HCT116 (cell line): ENCODE results near the gene KRT82. TPM values are rescaled to one million over a fixed set of nuclear protein-coding genes. Genes with fewer than 3 reads are reported as not detected.

Experiments
- ATAC-seq: fragments of 200-7000 bp; cut with Tn5 transposase; 2 replicates; pipeline ENCODE4 v1.9.1; 2020; ENCODE audit warnings: mild to moderate bottlenecking, moderate library complexity
- BruUV-seq: library from RNA; stranded (reverse); fragments of 400-500 nt; replicated peaks from 2 replicates; lab custom pipeline; 2021; lab: Mats Ljungman, UMichigan
- CTCF ChIA-PET: fragments of 300-600 bp; sonication (Branson Sonifier 250); formaldehyde crosslinking; loops from one replicate; lab custom pipeline; 2021; ENCODE audit warnings: antibody characterized with exemption; lab: Charles Lee
- POLR2A ChIA-PET: fragments of 300-600, 350-600 bp; sonication (Branson Sonifier 250); formaldehyde crosslinking; loops from one replicate; lab custom pipeline; 2021; ENCODE audit warnings: antibody characterized with exemption; lab: Charles Lee
- RAD21 ChIA-PET, 2 experiments: fragments of 300-600 bp; sonication (Branson Sonifier 250); formaldehyde crosslinking; loops; one replicate each; lab custom pipeline; 2023; ENCODE audit warnings: low total read pairs in 2 of 2; ENCODE audit not compliant: uncharacterized antibody in 2 of 2, unreplicated experiment in 2 of 2, low non-redundant PET in 1 of 2; lab: Charles Lee
- DNase-seq: peaks from one replicate; pipeline ENCODE4 v3.0.0-alpha.2; 2010; ENCODE audit warnings: low read depth, low spot score
- H2AFZ ChIP-seq: fragments of 200-600 bp; shearing (Covaris generic), sonication (generic); 2 replicates; pipeline ENCODE4 v1.6.1; 2017; ENCODE audit warnings: low read depth, mixed run types, mixed read lengths, antibody characterized with exemption, low read length; ENCODE audit not compliant: poor library complexity, severe bottlenecking
- H3K27ac ChIP-seq: 2 replicates; pipeline ENCODE4 v1.5.1; 2012; ENCODE audit warnings: low read depth, low read length
- H3K27me3 ChIP-seq: fragments of 200-600 bp; sonication (generic); 2 replicates; pipeline ENCODE4 v1.6.1; 2016; ENCODE audit warnings: mixed run types, low read length, mixed read lengths; ENCODE audit not compliant: insufficient read depth
- H3K36me3 ChIP-seq, 2 experiments: fragments of 200-500 bp in 1 of 2; fragments of 200-600 bp in 1 of 2; sonication (Bioruptor generic) in 1 of 2; sonication (generic) in 1 of 2; 2 replicates each; pipeline versions ENCODE4 v1.5.1 to v1.6.1; 2014 to 2016; ENCODE audit warnings: low read length in 2 of 2, inconsistent platforms in 1 of 2, mixed read lengths in 1 of 2, mixed run types in 1 of 2; ENCODE audit not compliant: insufficient read depth in 2 of 2, control insufficient read depth in 1 of 2
- H3K4me1 ChIP-seq, 2 experiments: fragments of 200-600 bp in 1 of 2; sonication (generic) in 1 of 2; 2 replicates each; pipeline versions ENCODE4 v1.5.1 to v1.6.1; 2012 to 2017; ENCODE audit warnings: low read length in 2 of 2, inconsistent platforms in 1 of 2, mild to moderate bottlenecking in 1 of 2, mixed read lengths in 1 of 2, mixed run types in 1 of 2, moderate library complexity in 1 of 2; ENCODE audit not compliant: insufficient read depth in 2 of 2, control insufficient read depth in 1 of 2
- H3K4me2 ChIP-seq: fragments of 200-600 bp; sonication (generic); 2 replicates; pipeline ENCODE4 v1.6.1; 2017; ENCODE audit warnings: mixed run types, low read length, mixed read lengths
- H3K4me3 ChIP-seq, 2 experiments: fragments of 200-600 bp in 1 of 2; sonication (generic) in 1 of 2; replicated peaks in 1 of 2; 2 replicates each; pipeline ENCODE4 v1.5.1; 2011 to 2016; ENCODE audit warnings: low read length in 2 of 2, control low read depth in 1 of 2, low read depth in 1 of 2, mild to moderate bottlenecking in 1 of 2, mixed read lengths in 1 of 2, mixed run types in 1 of 2
- H3K79me2 ChIP-seq: fragments of 200-600 bp; sonication (generic); 2 replicates; pipeline ENCODE4 v1.6.1; 2017; ENCODE audit warnings: mild to moderate bottlenecking, mixed run types, low read length, moderate library complexity, mixed read lengths; ENCODE audit not compliant: insufficient read depth
- H3K9ac ChIP-seq: fragments of 200-600 bp; sonication (generic); 2 replicates; pipeline ENCODE4 v1.6.1; 2016; ENCODE audit warnings: low read length, mixed read lengths
- H3K9me2 ChIP-seq: fragments of 200-600 bp; sonication (generic), shearing (Covaris generic); 2 replicates; pipeline ENCODE4 v1.6.1; 2017; ENCODE audit warnings: mixed run types, mild to moderate bottlenecking, moderate library complexity; ENCODE audit not compliant: insufficient read depth
- H3K9me3 ChIP-seq, 2 experiments: fragments of 200-500 bp in 1 of 2; fragments of 200-600 bp in 1 of 2; sonication (Bioruptor generic) in 1 of 2; sonication (generic) in 1 of 2; 2 replicates each; pipeline ENCODE4 v1.6.1; 2014 to 2017; ENCODE audit warnings: low read length in 2 of 2, mixed read lengths in 2 of 2, inconsistent platforms in 1 of 2, low read depth in 1 of 2, mild to moderate bottlenecking in 1 of 2, mixed run types in 1 of 2, moderate library complexity in 1 of 2; ENCODE audit not compliant: control insufficient read depth in 1 of 2, insufficient read depth in 1 of 2
- H4K20me1 ChIP-seq: fragments of 200-600 bp; sonication (generic), shearing (Covaris generic); 2 replicates; pipeline ENCODE4 v1.6.1; 2017; ENCODE audit warnings: mixed run types, mild to moderate bottlenecking, moderate library complexity; ENCODE audit not compliant: insufficient read depth
- CBX3 ChIP-seq: IDR thresholded peaks from 2 replicates; pipeline ENCODE4 v1.6.1; 2012; ENCODE audit warnings: low read depth
- CEBPB ChIP-seq: IDR thresholded peaks from 2 replicates; pipeline ENCODE4 v1.6.1; 2012; ENCODE audit warnings: low read depth
- CTCF ChIP-seq, 3 experiments: fragments of 200-600 bp in 1 of 3; sonication (generic) in 1 of 3; IDR thresholded peaks in 2 of 3; conservative IDR thresholded peaks in 1 of 3; 2 replicates each; pipeline ENCODE4 v1.5.1; 2012 to 2017; ENCODE audit warnings: low read depth in 2 of 3, low read length in 2 of 3, antibody characterized with exemption in 1 of 3, borderline replicate concordance in 1 of 3, control low read depth in 1 of 3, mild to moderate bottlenecking in 1 of 3, mixed read lengths in 1 of 3, mixed run types in 1 of 3, moderate library complexity in 1 of 3; ENCODE audit not compliant: insufficient read depth in 1 of 3
- EGR1 ChIP-seq: IDR thresholded peaks from 2 replicates; pipeline ENCODE4 v1.6.1; 2012; ENCODE audit warnings: low read depth
- ELF1 ChIP-seq: IDR thresholded peaks from 2 replicates; pipeline ENCODE4 v1.6.1; 2012; ENCODE audit warnings: low read depth, borderline replicate concordance
- EZH2 ChIP-seq: fragments of 200-600 bp; sonication (generic); IDR thresholded peaks from 2 replicates; pipeline ENCODE4 v1.6.1; 2017; ENCODE audit warnings: antibody characterized with exemption, mixed run types
- FOSL1 ChIP-seq: IDR thresholded peaks from 2 replicates; pipeline ENCODE4 v1.6.1; 2012; ENCODE audit warnings: low read depth
- JUND ChIP-seq: IDR thresholded peaks from 2 replicates; pipeline ENCODE4 v1.6.1; 2012
- MAX ChIP-seq: IDR thresholded peaks from 2 replicates; pipeline ENCODE4 v1.6.1; 2012
- RAD21 ChIP-seq: IDR thresholded peaks from 2 replicates; pipeline ENCODE4 v1.6.1; 2012; ENCODE audit warnings: low read depth, mild to moderate bottlenecking
- SIN3A ChIP-seq: IDR thresholded peaks from 2 replicates; pipeline ENCODE4 v1.6.1; 2012; ENCODE audit warnings: low read depth
- SP1 ChIP-seq: IDR thresholded peaks from 2 replicates; pipeline ENCODE4 v1.6.1; 2012; ENCODE audit warnings: low read depth
- TCF7L2 ChIP-seq: IDR thresholded peaks from 2 replicates; pipeline ENCODE4 v1.7.0; 2011; ENCODE audit warnings: borderline replicate concordance, inconsistent platforms; ENCODE audit not compliant: insufficient read depth, insufficient read length; ENCODE audit errors: extremely low read depth
- YY1 ChIP-seq: IDR thresholded peaks from 2 replicates; pipeline ENCODE4 v1.6.1; 2011; ENCODE audit warnings: low read length, low read depth, moderate library complexity, mild to moderate bottlenecking; ENCODE audit not compliant: insufficient replicate concordance; ENCODE audit errors: extremely low read depth
- ZFX ChIP-seq: fragments of 450-650 bp; IDR thresholded peaks from 2 replicates; pipeline ENCODE4 v1.6.1; 2017
- intact Hi-C: fragments of 100-400 bp; cut with micrococcal nuclease; formaldehyde crosslinking; loops from 2 replicates; pipeline ENCODE4 v1.10.0; 2022
- total RNA-seq: library from RNA; stranded (reverse); gene quantifications from one replicate; pipeline ENCODE4 v1.2.1, GENCODE V29; 2021; ENCODE audit not compliant: unreplicated experiment

KRT82 gene
- total RNA-seq, 1 experiment from 2014 or later: not detected

GRCh38 chr12:52416795-52417194, 10.7 kb upstream of the KRT82 start:
- Histone ChIP-seq H3K9me3 (no peaks in the 10 kb centered on the region), H3K27ac (no peak overlapping the region), H3K27me3 (no peaks in the 10 kb centered on the region), H3K79me2 (no peaks in the 10 kb centered on the region), H3K4me2 (no peak overlapping the region), H3K4me3 (no peak overlapping the region), H3K36me3 (no peaks in the 10 kb centered on the region)
- ATAC-seq: no peak
- BruUV-seq: no TSS peak
- DNase-seq: no peak
- CTCF ChIA-PET: interaction anchor here (0.9 kb wide), 1 partner anchor 21 kb away, joined by 5 read pairs; no protein-coding TSS in a partner anchor
- intact Hi-C loops: no loop called here
- TF ChIP-seq ELF1 (no peak), EZH2 (no peak), ZFX (no peak), EGR1 (no peak), RAD21 (no peak), FOSL1 (no peak), SIN3A (no peak), SP1 (no peak), MAX (no peak), YY1 (no peak), CTCF (IDR thresholded peaks at IDR 0.05 in 2 of 3, conservative IDR thresholded peaks at IDR 0.05 in 1 of 3; ENCODE audit: borderline replicate concordance in 1 of 3, insufficient read depth in 1 of 3, low read depth in 2 of 3, low read length in 2 of 3) (no peak), JUND (no peak), CEBPB (no peak), CBX3 (no peak), TCF7L2 (no peak)
- TF ChIP-seq, all 23 proteins: peak for 0
- ChIA-PET POLR2A (no interaction called here), RAD21 (no interaction called here)
- Histone ChIP-seq H3K4me1 (peaks cover 0 to 18% of the 10 kb centered on the region in 2 experiments; a peak in 1 of 4 replicates), H3K9ac (no peak overlapping the region), H2AFZ (no peak overlapping the region), H4K20me1 (no peaks in the 10 kb centered on the region), H3K9me2 (no peaks in the 10 kb centered on the region)
